Adipose tissue (tissue), 3 donors: Measurements from ENCODE around the gene CFAP298. TPM values are rescaled to one million over a fixed set of nuclear protein-coding genes. Genes with fewer than 3 reads are reported as not detected.
A peak's percentile ranks its signal among the peaks of the same experiment; 100 is the strongest.
"Not testable (repeated sequence)": the region's sequence is repeated elsewhere in the genome, so short reads cannot be mapped to it uniquely, and the experiment has no call there.

ENCODE experiments used
- H3K27ac ChIP-seq: one replicate; pipeline ENCODE4 v1.5.1; 2013; ENCODE audit warnings: low read depth, low read length
- WGBS, 3 donors: extraction: QIAGEN DNeasy Blood & Tissue Kit; methylation state at CpG; one replicate each; pipeline ENCODE4 v1.1.7; 2013; 5-methylcytosine and 5-hydroxymethylcytosine counted together
- polyA plus RNA-seq, 3 donors: library from polyadenylated mRNA; stranded (reverse); fragments of 200-250 nt; gene quantifications; one replicate each; pipeline ENCODE4 v1.2.3, GENCODE V29; 2013
- donor health status: healthy with polysubstance abuse.
- donor health status: Bipolar disorder and iron deficiency.
- donor health status: healthy.

The CFAP298 gene
- polyA plus RNA-seq, 3 donors: 20.1 to 31.2 (median 20.9) TPM

DNA sequence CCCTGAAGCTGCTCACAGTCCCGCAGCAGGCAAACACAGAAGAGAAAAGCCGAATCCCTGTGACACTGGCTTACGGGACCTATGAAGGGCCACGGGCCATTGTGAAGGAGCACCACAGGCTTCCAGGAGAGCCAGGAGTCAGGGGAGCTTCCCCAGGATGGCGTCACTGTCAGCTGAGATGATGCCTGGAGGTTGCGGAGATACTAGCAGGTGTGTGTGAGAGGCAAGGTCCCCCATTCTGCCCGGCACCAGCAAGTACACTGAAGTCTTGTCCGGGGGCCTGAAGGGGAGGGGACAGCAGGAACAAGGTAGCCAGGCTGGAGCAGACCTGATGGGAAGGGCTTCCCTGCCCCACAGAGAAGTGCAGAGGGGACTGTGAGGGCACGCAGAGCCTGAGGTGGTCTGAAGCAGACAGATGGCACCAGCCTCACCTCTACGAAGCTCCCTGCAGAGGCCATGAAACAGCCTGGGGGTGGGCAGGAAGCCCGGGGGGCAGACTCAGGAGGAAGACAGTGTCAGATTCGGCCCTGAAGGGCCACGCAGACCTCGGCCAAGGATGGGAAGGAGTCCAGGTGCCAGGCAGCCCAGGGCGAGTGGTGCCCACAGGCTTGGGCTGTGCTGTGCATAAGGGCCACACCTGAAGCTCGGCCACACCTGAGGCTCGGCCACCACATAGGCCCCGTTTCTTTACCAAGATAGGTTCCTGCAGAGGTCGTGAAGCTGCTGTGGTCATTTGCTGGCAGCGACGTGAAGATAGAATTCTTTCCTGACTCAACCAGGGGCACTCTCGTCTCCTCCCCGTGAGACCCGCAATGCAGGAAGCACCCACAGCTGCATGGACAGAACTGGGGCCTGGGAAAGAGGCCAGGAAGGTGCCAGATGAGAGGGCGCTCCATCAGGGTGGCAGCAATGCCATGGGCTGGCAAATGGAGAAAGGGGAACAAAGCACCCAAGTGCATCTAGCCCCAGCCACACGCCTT lies 36.9 kb downstream of the CFAP298 start:
- WGBS, 3 donors: 77 to 91% (median 88%) methylated on average over 25 to 26 of the region's 26 CpGs
- H3K27ac ChIP-seq: no peak overlapping the region

GRCh38 chr21:32572574-32573420 lies 39.4 kb downstream of the CFAP298 start:
- no peak overlapping the region for H3K27ac ChIP-seq
- WGBS, 3 donors: 42 to 78% (median 66%) methylated on average over 25 of the region's 25 CpGs

GRCh38 chr21:32570456-32570855 lies 41.7 kb downstream of the CFAP298 start:
- H3K27ac ChIP-seq: no peak overlapping the region
- 91 to 94% (median 92%) methylated on average over 3 of the region's 3 CpGs for WGBS, 3 donors

- WGBS, 3 donors: 2 to 4% (median 4%) methylated on average over 61 of the region's 61 CpGs
- peak overlapping the region; percentile 64 for H3K27ac ChIP-seq
Measured at GRCh38 chr21:32569261-32570230, 42.6 kb downstream of the CFAP298 start.

- no peak overlapping the region for H3K27ac ChIP-seq
- 94 to 99% (median 95%) methylated on average over 8 of the region's 8 CpGs for WGBS, 3 donors
Measured at GRCh38 chr21:32567626-32568025, 44.6 kb downstream of the CFAP298 start.

DNA sequence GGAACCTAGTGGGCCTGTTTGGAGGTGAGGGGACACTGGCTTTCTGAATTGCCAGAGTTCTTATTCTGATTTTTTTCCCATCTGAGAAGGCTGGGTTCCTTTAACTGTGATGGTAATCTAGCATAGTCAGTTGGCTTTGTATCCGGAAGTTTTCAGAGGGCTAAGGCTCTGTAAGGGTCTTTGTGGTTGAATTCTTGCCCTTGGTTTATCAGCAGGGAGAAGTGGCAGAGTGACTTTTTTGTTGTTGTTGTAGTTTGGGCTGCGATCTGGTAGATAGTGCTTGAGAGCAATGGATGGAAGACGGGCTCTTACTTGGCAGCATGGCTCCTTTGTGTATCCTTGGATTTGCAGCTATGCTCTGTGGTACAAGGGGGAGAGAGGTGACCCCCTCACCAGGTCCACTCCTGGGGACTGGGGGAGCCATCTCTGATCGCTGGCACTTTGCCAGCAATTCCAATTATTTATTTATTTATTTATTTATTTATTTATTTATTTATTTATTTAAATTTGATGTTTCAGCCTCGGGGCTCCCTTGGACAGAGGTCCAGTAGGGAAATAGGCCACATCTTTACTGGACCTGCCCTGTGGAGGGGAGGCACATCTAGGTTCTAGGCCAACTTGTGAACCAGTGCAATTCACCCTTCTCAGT lies 45.3 kb downstream of the CFAP298 start:
- H3K27ac ChIP-seq: no peak overlapping the region
- 82 to 88% (median 85%) methylated on average over 5 of the region's 5 CpGs for WGBS, 3 donors

- 93 to 98% (median 96%) methylated on average over 2 of the region's 2 CpGs for WGBS, 3 donors
- no peak overlapping the region for H3K27ac ChIP-seq
Measured at GRCh38 chr21:32565856-32566465, 46.2 kb downstream of the CFAP298 start.

DNA sequence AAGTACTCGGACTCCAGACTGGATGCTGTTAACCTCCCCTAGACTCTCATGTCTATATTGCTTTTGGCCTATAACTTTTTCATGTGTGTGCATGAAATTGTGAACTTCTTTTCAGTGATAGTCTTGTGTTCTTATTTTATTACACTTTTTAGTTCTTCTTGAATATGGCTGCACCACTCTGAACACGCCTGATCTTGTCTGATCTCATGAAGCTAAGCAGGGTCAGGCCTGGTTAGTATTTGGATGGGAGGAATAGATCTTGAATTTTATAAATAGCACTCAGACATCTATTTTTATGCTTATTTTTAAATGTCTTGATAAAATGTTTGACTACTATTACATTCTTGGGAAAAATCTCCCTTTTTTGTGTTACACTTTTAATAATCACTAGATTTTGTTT lies 49.3 kb downstream of the CFAP298 start:
- 92 to 96% (median 95%) methylated on average over 2 of the region's 2 CpGs for WGBS, 3 donors
- H3K27ac ChIP-seq: no peak overlapping the region

GRCh38 chr21:32562426-32562825 lies 49.8 kb downstream of the CFAP298 start:
- H3K27ac ChIP-seq: no peak overlapping the region

DNA sequence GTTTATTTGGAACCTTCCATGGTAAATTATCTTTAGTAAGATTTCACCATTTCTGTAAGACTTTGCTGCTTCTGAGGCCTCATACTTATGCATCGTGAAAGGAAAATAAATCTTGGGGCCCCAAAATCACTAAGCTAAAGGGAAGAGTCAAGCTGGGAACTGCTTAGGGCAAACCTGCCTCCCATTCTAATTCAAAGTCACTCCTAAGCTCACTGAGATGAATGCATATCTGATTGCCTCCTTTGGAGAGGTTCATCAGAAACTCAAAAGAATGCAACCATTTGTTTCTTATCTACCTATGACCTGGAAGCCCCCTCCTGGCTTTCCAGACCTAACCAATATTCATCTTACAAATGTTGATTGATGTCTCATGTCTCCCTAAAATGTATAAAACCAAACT lies 50.7 kb downstream of the CFAP298 start:
- WGBS, 3 donors: 76 to 91% (median 89%) methylated on average over 1 of the region's 1 CpG
- H3K27ac ChIP-seq: not testable (repeated sequence)

More at GRCh38 chr21:32562426-32562825, 49.8 kb downstream of the CFAP298 start:
- WGBS, 3 donors: 51 to 64% (median 57%) methylated on average over 5 of the region's 5 CpGs

DNA sequence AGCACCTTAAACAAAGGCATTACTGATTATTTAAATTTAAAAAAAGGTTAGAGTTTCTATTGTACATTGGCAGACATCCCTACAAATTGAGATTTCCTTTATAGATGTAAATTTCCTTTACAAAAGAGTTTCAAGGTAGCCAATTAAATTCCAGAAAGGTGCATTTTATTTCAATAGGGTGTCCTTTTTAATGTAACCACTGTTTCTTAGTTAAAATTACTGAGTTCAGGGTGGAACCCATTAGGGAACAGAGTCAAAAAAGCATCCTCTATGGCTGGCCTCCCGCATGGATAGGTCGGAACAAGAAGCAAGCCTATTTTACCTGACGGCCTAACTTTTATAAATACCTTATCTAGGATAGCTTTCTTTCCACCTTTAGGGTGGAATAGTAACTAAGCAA lies 51.3 kb downstream of the CFAP298 start:
- no peak overlapping the region for H3K27ac ChIP-seq
- WGBS, 3 donors: 93 to 97% (median 96%) methylated on average over 3 of the region's 3 CpGs

- no peak overlapping the region for H3K27ac ChIP-seq
- WGBS, 3 donors: 89 to 90% (median 89%) methylated on average over 6 of the region's 6 CpGs
Measured at GRCh38 chr21:32559006-32559610, 53.1 kb downstream of the CFAP298 start.

GRCh38 chr21:32558106-32558505 lies 54.1 kb downstream of the CFAP298 start:
- 83 to 91% (median 90%) methylated on average over 3 of the region's 3 CpGs for WGBS, 3 donors
- no peak overlapping the region for H3K27ac ChIP-seq

GRCh38 chr21:32554832-32555638 lies 57.1 kb downstream of the CFAP298 start:
- WGBS, 3 donors: 88 to 94% (median 89%) methylated on average over 4 of the region's 4 CpGs
- H3K27ac ChIP-seq: no peak overlapping the region

GRCh38 chr21:32549886-32550285 lies 62.3 kb downstream of the CFAP298 start:
- 63 to 92% (median 89%) methylated on average over 3 of the region's 3 CpGs for WGBS, 3 donors
- H3K27ac ChIP-seq: no peak overlapping the region

DNA sequence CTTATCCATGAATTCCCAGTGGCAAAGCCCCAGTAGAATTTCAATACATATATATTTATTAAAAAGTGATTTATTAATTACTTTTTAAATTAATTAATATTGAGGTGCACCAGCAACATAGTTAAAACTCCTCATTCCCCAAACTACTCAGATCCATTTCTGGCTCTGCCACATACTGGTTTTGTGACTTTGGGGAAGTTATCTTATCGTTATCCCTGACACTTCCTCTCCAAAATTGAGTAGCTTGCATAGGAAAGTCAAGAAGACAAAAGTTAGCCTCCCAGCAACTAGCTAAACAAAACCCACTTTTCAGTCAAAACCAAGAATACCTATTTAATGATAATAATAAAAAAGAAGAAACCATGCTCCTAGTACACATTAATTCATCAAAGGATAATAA lies 62.7 kb downstream of the CFAP298 start:
- no peak overlapping the region for H3K27ac ChIP-seq
- 45 to 60% (median 46%) methylated on average over 1 of the region's 1 CpG for WGBS, 3 donors
